Dermis microvascular lymphatic vessel endothelial cell (primary cell): ENCODE results near the gene VPS13A. TPM values are rescaled to one million over a fixed set of nuclear protein-coding genes. Genes with fewer than 3 reads are reported as not detected.
A peak's percentile ranks its signal among the peaks of the same experiment; 100 is the strongest.

Experiments used
- DNase-seq, 2 donors: peaks; one replicate each; pipeline versions ENCODE4 v3.0.0 to v3.0.0-alpha.2; 2010; ENCODE audit warnings: low read depth in 2 of 2
- total RNA-seq: library from RNA; depleted of rRNA; stranded (reverse); fragments of >200 nt; gene quantifications from 2 replicates; pipeline ENCODE4 v1.2.1, GENCODE V29; 2014

VPS13A gene
- 18.9 and 20.1 TPM in 2 replicates for total RNA-seq

DNA sequence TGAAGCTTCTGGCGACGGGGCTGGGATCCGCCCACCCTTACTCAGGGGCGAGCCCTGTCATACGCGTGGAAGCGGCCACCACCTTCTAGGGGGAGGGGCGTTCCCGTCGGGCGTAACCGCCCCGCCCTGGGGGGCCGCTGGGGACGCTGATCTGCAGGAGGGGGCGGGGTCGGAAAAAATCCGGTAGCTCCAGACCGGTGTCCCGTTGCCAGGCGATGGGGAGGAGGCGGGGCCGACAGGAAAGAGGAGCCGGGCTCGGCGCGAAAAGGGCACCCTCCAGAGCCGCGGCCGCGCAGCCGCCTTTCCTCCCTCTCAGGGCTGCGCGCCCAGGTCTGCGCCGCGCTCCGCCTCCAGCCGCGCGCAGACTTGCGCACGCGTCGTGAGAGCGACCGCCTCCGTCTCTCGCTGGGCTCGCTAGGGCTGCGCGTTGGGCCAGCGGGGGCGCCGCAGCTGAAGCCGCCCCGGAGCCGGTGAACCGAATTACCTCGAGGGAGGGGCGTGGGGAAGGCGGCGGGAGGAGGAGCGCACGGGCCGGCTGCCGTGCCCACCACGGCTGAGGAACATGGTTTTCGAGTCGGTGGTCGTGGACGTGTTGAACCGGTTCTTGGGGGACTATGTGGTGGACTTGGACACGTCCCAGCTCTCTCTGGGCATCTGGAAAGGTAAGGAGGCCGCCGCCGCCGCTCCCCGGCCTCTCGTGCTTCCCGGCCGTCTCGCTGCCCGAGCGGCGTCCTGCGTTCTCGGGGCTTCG is at the start of gene VPS13A:
Gene VPS13A (plus strand): TSS at position 392 of the 751 bp plus-strand sequence. CDS start 171 bp downstream, at position 563.
- peak; percentile 80 to 91 for DNase-seq

DNA sequence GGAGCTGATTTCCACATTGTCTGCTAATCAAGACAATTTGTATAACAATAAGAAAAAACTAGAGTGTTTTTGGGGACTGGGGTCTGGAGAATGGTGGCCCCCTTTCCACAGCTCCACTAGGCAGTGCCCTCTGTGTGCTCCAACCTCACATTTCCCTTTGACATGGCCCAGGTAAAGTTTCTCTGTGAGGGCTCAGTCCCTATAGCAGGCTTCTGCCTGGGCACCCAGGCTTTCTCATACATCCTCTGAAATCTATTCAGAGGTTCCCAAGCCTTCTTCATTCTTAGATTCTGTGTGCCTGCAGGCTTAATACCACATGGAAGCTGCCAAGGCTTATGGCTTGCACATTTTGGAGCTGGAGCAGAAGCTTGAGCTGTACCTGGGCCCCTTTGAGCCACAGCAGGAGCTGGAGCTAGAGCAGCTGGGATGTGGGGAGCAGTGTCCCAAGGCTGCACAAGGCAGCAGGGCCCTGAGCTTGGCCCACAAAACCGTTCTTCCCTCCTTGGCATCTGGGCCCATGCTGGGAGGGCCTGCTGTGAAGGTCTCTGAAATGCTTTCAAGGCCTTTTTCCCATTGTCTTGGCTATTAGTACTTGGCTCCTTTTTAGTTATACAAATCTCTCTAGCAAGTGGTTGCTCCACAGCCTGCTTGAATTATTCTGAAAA is 49.1 kb upstream of the VPS13A start:
- DNase-seq: no peak

DNA sequence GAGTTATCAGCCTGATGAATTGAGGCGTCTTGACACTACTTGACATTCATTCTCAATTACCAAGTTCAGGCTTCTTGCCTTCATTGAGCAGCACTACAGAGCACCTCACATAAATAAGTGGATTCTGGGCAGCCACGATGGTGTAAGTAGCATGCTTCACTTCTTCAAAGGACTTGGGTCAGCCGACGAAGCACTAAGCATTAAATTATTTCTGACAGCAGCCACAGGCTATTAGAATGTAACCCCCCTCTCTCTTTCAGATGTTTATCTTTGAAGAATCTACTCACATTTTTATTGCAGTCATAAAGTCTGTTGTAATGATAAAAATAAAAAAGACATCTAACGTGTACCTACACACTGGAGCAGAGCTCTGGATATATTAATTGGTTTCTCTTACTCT is 45.9 kb upstream of the VPS13A start:
- no peak for DNase-seq

DNA sequence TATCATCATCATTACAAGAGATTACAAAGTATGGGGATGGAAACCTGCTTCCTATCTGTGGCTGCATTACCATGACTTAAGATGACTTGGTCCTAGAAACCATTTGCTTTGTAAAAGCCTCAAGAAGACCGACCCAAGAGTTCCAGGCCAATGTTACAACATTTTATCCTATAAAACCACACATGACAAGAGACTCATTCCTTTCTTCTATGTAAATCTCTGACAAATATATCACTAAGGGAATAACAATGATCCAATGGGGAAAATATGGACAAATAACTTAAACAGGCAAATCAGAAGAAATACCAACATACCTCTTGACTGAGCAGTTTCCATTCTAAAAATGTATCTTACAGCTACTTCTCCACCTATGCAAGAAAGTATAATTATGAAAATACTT is 44.3 kb upstream of the VPS13A start:
- DNase-seq: no peak

DNA sequence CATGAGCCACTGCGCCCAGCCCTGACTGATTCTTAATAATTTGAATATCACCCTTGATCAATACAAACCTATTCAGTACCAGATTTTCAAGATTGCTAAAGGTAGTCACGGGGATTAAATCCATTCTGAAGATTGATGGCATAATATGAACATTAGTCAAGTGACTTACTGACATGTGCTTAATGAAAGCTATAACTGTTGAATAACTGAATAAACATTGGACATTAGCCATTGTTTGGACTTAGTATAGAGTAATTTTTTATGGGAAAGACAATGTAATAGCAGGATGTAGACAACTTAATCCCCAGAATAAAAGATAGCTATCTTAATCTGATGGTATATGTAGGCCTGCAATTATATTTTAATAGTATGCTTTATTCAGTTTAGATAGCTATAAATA is 35.0 kb upstream of the VPS13A start:
- no peak for DNase-seq

DNA sequence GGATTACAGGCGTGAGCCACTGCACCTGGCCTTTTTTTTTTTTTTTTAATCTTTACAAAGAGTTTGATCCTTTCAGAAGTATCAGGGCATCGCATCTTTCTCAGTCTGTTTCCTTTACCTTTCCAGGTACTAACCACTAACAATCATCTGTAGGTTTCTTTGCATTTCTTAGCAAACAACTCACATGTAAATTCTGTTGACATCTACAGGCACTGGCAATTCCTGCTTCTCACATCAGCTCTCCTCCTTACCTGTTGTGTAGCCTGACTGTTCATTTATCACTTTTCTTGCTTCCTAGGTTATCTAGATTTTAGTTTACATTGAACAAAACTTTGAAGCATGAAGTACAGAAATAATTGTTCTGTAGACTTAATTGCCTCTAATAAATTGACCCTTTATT is 27.5 kb upstream of the VPS13A start:
- no peak for DNase-seq

DNA sequence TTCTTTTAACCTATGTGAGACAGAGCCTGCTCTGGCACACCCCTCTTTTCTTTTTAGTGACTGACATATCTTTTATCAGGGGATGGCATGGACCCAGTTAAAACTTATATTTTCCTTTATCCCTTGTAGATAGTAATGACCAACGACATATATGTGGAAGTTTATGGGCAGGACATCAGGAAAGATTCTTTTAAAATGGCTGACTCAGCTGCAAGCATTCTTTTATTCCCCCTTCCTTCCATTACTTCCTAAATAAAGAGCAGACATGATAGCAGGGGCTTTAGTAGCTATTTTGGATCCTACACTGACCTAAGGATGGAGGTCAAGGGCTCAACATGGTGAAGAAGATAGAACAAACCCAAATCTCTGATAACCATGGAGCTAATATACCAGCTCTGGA is 25.0 kb upstream of the VPS13A start:
- DNase-seq: no peak

DNA sequence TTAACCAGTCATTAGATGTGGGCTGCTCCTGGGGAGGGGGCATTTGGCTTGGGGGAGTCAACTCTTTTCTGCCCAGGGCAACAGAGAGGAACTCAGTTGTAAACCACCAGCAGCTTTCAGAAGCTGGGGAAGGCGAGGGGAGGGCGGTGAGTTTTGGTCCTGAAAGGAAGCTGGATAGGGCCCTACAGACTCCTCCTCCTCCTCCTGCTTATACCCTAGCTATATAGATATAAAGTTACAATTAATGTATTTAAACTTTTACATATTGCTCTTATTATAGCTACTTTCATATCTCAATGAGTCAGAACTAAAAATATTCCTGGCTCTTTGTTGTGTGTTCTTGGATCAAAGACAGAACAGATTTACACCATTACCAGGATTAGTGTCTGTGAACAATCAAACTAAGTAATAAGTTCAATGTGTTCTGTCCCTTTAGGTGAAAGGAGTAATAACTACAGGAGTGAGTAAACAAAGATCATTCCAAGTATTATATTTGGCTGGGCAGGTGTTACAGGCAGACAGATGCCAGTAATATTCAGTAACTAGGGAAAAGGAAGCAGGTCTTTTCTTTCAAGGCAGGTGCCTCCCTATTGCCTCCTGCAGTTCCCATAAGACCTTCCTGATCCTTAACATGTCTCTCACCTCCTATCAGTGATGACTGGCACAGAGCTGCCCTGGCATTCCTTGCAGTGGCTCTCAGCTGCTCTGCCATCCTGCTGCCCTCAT is 20.5 kb upstream of the VPS13A start:
- peak in 1 of 2 donors; percentile 16 for DNase-seq

DNA sequence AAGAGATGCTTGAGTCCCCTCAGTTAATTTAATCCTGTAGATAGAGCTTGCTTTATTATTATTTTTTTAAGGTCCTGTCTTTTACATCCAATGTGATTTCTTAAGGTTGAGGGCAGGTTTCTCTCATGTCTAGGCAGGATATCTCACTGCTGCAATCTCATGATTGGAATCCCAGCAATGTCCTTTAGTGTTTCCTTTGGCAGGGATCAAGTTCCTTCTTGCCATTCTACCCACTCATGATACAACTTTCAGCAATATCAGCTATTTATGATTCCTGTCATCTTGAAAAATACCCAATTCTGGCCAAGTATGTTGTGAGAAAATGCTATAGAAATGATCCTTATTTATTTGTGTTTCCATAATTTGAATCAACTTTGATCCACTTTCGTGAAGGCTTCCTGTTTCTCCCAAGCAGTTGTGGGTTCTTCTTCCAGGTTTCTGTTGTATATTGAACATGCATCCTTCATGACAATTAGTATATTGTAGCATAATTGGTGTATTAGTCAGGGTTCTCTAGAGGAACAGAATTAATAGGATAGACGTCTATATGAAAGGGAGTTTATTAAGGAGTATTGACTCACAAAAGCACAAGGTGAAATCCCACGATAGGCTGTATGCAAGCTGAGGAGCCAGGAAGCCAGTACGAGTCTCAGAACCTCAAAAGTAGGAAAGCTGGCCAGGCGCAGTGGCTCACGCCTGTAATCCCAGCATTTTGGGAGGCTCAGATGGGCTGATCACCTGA is 18.4 kb upstream of the VPS13A start:
- DNase-seq: peak in 1 of 2 donors; percentile 85

DNA sequence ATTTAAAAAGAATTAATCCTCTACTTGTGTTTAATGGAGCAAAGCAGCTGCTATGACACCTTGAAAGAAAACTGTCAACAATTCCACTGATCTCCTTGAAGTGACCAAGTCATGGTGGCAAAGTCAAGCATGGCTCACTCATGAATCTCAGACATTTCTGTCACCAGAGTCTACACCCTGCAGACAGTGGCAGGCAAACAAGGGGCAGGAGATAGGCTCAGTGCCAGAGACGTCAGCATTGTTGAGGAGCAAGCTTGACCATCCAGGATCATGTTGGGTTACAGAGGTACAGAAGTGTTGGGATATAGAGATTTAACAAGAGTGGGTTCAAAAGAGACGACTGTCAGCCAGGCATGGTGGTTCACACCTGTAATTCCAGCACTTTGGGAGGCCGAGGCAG is 16.1 kb upstream of the VPS13A start:
- DNase-seq: no peak

DNA sequence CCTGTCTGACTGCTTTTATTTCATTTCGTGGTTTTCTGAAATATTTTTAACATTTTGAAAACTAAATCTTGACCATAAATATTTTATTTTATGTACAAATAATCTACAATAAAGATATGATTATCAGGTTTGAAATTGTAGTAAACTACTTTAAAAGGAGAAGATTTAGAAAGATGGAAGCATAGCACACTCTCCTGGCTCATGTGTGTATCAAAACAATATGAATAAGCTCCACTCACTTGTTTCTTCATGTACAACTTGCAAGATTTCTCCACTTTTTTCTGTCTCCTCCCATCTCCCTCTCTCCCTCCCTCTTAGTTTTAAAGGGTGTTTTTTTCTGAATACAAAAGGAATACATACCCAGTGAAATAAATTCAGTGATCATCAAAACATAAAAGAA is 15.4 kb upstream of the VPS13A start:
- DNase-seq: no peak

DNA sequence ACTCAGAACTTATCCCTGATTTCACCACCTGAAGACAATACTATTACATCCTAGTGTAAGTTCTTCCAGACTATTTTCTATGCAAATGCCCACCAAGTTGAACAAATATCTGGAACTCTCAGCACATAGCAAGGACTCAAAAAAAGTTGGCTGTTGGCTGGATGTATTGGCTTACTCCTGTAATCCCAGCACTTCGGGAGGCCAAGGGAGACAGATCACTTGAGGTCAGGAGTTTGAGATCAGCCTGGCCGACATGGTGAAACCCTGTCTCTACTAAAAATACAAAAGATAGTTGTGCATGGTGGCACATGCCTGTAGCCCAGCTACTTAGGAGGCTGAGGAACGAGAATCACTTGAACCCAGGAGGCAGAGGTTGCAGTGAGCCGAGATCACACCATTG is 15.0 kb upstream of the VPS13A start:
- DNase-seq: no peak

DNA sequence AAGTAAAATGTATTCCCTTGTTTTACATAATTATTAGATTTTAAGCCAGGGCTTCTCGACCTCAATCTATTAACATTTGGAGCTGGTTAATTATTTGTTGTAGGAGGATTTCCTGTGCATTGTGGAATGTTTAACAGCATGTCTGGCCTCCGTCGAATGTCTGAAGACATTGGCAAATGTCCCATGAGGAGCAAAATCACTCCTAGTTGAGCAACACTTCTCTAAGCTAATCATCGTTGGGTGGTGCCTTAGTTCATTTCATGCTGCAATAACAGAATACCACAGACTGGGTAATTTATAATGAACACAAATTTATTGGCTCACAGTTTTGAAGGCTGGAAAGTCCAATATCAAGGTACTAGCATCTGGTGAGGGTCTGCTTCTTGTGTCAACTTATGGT is 13.4 kb upstream of the VPS13A start:
- DNase-seq: peak in 1 of 2 donors; percentile 34

DNA sequence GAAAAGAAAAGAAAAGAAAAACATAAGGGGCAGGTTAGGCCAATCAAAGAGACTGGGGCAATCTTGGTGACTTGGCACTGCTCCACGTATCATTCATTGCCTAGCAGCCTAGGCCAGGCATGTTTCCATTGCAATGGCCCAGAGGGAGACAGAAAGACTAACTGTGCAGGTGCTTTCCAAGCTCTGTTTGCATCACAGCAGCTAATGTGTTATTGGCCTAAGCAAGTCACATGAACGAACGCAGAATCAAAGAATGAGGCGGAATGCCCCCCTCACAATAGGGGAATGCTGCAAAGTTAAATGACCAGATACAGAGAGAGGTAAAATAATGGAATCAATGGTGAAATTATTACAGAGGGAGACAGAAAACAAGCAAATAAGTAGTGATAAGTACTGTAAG is 11.1 kb upstream of the VPS13A start:
- peak; percentile 16 to 24 for DNase-seq

DNA sequence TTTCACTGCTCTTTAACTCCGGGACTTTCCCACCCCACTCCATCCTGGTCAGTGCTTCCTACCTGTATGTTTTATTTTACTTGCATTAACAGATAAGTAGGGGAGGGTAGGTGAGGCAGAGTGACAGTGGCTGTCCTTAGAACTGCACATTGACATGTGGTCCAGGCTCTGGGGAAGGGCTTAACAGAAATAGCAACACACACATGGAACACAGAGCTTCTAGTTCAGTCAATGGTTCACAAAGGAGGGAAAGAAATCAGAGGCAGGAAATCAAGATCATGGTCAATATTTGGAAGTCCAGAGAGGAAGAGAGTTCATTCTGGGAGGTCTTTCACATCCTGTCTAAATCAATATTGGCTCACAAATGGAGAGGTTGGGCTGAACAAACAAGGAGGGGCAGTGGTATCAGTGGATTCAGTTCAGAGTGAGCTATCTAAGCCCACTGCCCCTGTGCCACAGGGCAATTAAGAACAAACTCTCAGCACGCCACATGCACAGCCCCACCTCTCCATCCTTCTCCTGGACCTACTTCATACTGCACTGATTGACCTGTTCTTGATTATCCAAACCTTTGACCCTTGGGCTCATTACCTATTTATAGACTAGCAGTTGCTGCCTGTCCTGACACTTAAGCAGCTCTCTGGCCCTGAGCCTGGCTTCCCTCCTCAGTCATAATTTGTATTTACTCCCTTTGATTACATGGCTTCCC is 6.2 kb upstream of the VPS13A start:
- no peak for DNase-seq

DNA sequence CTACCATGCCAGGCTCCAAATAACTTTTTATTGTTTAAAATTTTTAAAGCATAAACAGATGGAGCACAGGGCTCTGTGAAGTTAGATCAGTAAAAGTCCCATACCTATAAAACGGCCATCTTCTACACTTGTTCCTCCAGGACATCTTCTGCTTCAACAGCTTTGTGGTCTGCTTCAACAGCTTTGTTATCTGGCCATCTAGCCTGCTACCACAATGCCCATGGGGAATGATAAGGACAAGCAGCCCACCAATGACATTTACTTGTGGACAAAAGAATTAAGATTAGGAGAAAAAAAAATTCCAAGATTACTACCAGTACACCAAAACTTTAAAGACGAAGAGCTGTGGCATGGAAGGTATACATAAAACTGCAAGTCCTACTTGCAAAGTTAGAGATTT is 2.2 kb upstream of the VPS13A start:
- DNase-seq: no peak

DNA sequence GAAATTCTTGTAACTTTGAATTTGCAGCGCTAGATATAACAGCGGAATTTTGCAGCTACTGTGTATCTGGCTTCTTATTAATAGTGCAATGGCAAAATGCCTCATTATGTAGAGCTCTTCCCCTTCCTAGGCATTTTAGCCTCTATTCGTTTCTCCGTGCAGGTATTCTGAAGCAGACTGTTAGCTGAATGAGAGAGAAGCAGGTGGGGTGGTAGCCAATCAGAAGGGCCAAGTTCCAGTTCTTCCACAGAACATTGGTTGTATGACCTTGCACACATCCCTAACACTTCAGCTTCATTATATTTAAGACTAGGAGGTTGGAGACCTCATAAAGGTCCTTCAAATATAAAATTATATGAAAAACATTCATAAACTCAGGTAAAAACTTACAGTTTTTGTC is 1.2 kb upstream of the VPS13A start:
- no peak for DNase-seq

DNA sequence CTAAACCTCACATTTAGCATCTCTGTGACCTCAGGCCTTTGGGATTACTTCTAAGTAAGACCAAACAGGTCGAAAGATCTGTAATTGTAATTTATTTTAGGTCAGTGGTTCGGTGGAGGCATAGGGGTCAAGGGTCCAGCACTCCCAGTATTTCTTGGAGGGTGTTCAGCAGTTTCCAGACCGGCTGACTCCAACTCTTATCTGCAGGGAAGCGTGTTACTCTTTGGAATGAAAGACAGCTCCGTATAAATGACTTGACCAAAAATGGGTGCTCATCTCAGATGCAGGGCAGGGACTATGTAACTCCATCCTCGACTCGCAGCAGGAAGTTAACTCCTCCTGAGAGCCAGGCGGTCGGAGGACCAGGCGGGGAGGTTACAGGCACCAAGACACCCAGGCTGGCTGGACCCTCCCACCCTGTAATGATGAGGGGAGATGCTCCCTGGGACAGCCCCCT is 620 bp upstream of the VPS13A start:
- no peak for DNase-seq

DNA sequence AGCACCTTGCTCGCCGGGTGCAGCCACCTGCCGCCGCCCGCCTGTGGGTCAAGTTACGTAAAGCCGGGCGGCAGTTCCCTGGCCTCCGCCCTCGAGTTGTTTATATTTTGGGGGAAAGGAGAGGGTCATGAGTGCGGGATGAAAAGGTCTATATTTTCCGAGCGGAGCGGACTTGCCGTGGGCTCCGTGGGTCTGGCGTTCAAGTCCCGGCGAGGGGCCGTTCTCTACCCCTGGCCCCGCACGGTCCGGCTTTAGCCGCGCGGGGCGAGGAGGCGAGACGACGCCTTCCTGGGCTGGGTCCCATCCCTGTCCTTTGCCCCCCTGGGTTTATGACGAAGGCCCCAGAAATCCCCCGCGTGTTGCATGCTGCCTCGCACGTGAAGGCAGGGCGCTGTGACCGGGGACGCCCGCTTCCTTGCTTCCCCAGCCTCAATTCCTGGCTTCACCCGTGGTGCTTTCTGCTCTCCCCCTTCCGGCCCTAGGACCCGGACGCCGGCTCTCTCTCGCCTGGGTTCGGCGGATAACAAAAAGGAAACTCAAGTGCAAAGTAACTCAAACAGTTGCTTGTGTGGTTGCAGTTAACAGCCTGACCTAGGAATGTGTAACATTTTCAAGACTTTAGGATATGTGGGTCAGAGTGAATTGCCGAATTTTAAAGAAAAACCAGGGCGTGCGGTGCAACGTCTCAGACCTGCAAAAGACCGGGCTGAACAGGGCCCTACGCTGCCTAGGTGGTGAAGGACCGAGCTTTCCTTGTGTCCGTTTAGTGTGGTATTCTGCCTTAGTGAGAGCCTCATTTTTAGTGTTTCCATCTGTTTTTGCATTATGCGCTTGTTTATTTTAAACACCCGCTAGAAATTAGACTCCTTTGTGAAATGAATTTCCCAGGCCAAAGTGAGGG is 810 bp downstream of the VPS13A start:
- DNase-seq: peak in 1 of 2 donors; percentile 44

DNA sequence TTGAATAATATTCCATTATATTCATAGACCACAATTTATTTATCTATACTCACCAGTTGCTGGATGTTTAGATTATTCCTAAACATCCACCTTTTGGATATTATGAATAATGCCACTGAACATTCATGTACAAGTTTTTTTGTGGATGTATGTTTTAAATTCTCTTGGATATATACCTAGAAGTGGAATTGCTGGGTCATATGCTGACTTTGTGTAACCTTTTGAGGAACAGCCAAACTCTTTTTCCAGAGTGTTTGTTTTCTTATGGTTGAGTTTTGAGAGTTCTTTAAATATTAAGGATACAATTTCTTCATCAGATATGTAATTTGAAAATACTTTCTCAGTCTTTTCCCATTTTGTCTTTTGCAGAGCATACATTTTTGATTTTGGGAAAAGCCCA is 2.7 kb downstream of the VPS13A start:
- no peak for DNase-seq
